KG1 (cell line): ENCODE measurements around the gene ZSCAN12.
"Not testable (repeated sequence)": the region's sequence is repeated elsewhere in the genome, so short reads cannot be mapped to it uniquely, and the experiment has no call there.

Experiments
- DNase-seq: peaks from one replicate; lab custom pipeline; 2025; lab: John Stamatoyannopoulos, UW

ZSCAN12 gene

GRCh38 chr6:28393912-28394662 is 5.5 kb downstream of the ZSCAN12 start:
- peak; percentile 3 for DNase-seq

GRCh38 chr6:28390688-28391087 is 8.9 kb downstream of the ZSCAN12 start:
- no peak for DNase-seq

GRCh38 chr6:28384143-28384533 is 15.4 kb downstream of the ZSCAN12 start:
- DNase-seq: no peak

- no peak for DNase-seq
Measured at GRCh38 chr6:28383235-28384142, 16.1 kb downstream of the ZSCAN12 start.

- DNase-seq: no peak
Measured at GRCh38 chr6:28380381-28380780, 19.2 kb downstream of the ZSCAN12 start.

GRCh38 chr6:28378644-28379043 is 20.9 kb downstream of the ZSCAN12 start:
- no peak for DNase-seq

- DNase-seq: no peak
Measured at GRCh38 chr6:28377879-28378278, 21.7 kb downstream of the ZSCAN12 start.

- DNase-seq: no peak
Measured at GRCh38 chr6:28373925-28374324, 25.6 kb downstream of the ZSCAN12 start.

GRCh38 chr6:28371706-28372451 is 27.7 kb downstream of the ZSCAN12 start:
- no peak for DNase-seq

GRCh38 chr6:28371280-28371679 is 28.3 kb downstream of the ZSCAN12 start:
- no peak for DNase-seq

- no peak for DNase-seq
Measured at GRCh38 chr6:28370440-28370839, 29.1 kb downstream of the ZSCAN12 start.

GRCh38 chr6:28369463-28369862 is 30.1 kb downstream of the ZSCAN12 start:
- DNase-seq: no peak

- no peak for DNase-seq
Measured at GRCh38 chr6:28368522-28368921, 31.0 kb downstream of the ZSCAN12 start.

GRCh38 chr6:28365590-28365989 is 34.0 kb downstream of the ZSCAN12 start:
- DNase-seq: not testable (repeated sequence)

- no peak for DNase-seq
Measured at GRCh38 chr6:28360961-28361360, 38.6 kb downstream of the ZSCAN12 start.

- not testable (repeated sequence) for DNase-seq
Measured at GRCh38 chr6:28359562-28359961, 40.0 kb downstream of the ZSCAN12 start.

GRCh38 chr6:28357036-28357435 is 42.5 kb downstream of the ZSCAN12 start:
- DNase-seq: no peak

- DNase-seq: no peak
Measured at GRCh38 chr6:28356666-28357020, 42.9 kb downstream of the ZSCAN12 start.

GRCh38 chr6:28355743-28356665 is 43.5 kb downstream of the ZSCAN12 start:
- DNase-seq: peak; percentile 40

- DNase-seq: no peak
Measured at GRCh38 chr6:28354688-28355554, 44.6 kb downstream of the ZSCAN12 start.
